OCI-LY1 (cell line): ENCODE data around the gene SEC14L1.
A peak's percentile ranks its signal among the peaks of the same experiment; 100 is the strongest.

Experiments used
- H2AFZ ChIP-seq: fragments of 200-600 bp; sonication (generic), shearing (Covaris generic); 2 replicates; pipeline ENCODE4 v1.6.0; 2014; ENCODE audit warnings: antibody characterized with exemption, mild to moderate bottlenecking, low read length
- H3F3A ChIP-seq: fragments of 200-600 bp; sonication (generic), shearing (Covaris generic); 2 replicates; pipeline ENCODE4 v1.6.0; 2014; ENCODE audit warnings: mild to moderate bottlenecking, antibody characterized with exemption, low read length, moderate library complexity; ENCODE audit not compliant: insufficient read depth
- H3K27ac ChIP-seq: fragments of 200-600 bp; sonication (generic); 2 replicates; pipeline ENCODE4 v1.5.1; 2014; ENCODE audit warnings: low read length, mixed run types, mild to moderate bottlenecking, low read depth; ENCODE audit not compliant: poor library complexity, severe bottlenecking
- H3K27me3 ChIP-seq: fragments of 200-600 bp; sonication (generic); 2 replicates; pipeline ENCODE4 v1.6.0; 2014; ENCODE audit warnings: antibody characterized with exemption, mild to moderate bottlenecking, low read length, moderate library complexity; ENCODE audit not compliant: insufficient read depth
- H3K36me3 ChIP-seq: fragments of 200-600 bp; sonication (generic); 2 replicates; pipeline ENCODE4 v1.6.1; 2014; ENCODE audit warnings: mild to moderate bottlenecking, antibody characterized with exemption, low read length, moderate library complexity, mixed read lengths; ENCODE audit not compliant: insufficient read depth
- H3K4me1 ChIP-seq: fragments of 200-600 bp; sonication (generic); 2 replicates; pipeline ENCODE4 v1.5.1; 2014; ENCODE audit warnings: mild to moderate bottlenecking, low read length, moderate library complexity; ENCODE audit not compliant: insufficient read depth, severe bottlenecking
- H3K4me2 ChIP-seq: fragments of 200-600 bp; sonication (generic), shearing (Covaris generic); 2 replicates; pipeline ENCODE4 v1.6.1; 2014; ENCODE audit warnings: low read length
- H3K4me3 ChIP-seq: fragments of 200-600 bp; sonication (generic); 2 replicates; pipeline ENCODE4 v1.5.1; 2014; ENCODE audit warnings: low read length, low read depth, mild to moderate bottlenecking, mixed read lengths; ENCODE audit not compliant: poor library complexity, severe bottlenecking
- H3K79me2 ChIP-seq: fragments of 200-600 bp; shearing (Covaris generic); 2 replicates; pipeline ENCODE4 v1.6.1; 2016; ENCODE audit warnings: mixed run types, low read length, mixed read lengths; ENCODE audit not compliant: insufficient read depth
- H3K9ac ChIP-seq: fragments of 200-600 bp; sonication (generic), shearing (Covaris generic); 2 replicates; pipeline ENCODE4 v1.6.1; 2014; ENCODE audit warnings: mild to moderate bottlenecking, low read length, mixed read lengths
- H3K9me2 ChIP-seq: fragments of 200-600 bp; sonication (generic), shearing (Covaris generic); 2 replicates; pipeline ENCODE4 v1.6.1; 2014; ENCODE audit warnings: low read depth, mild to moderate bottlenecking, low read length, mixed read lengths
- H3K9me3 ChIP-seq: fragments of 200-600 bp; shearing (Covaris generic); 2 replicates; pipeline ENCODE4 v1.6.1; 2014; ENCODE audit warnings: low read length, mixed read lengths
- H4K20me1 ChIP-seq: fragments of 200-600 bp; sonication (generic), shearing (Covaris generic); 2 replicates; pipeline ENCODE4 v1.6.0; 2016; ENCODE audit warnings: mild to moderate bottlenecking, low read length; ENCODE audit not compliant: insufficient read depth
- CTCF ChIP-seq: fragments of 200-600 bp; sonication (generic), shearing (Covaris generic); IDR thresholded peaks from 2 replicates; pipeline ENCODE4 v1.5.1; 2017; ENCODE audit warnings: mild to moderate bottlenecking, antibody characterized with exemption, low read length, moderate library complexity, mixed read lengths
- EZH2 ChIP-seq: fragments of 200-600 bp; sonication (generic), shearing (Covaris generic); IDR thresholded peaks from 2 replicates; pipeline ENCODE4 v1.8.0; 2017; ENCODE audit warnings: borderline replicate concordance, mixed run types, mild to moderate bottlenecking, antibody characterized with exemption, low read length, moderate library complexity, mixed read lengths

The SEC14L1 gene

DNA sequence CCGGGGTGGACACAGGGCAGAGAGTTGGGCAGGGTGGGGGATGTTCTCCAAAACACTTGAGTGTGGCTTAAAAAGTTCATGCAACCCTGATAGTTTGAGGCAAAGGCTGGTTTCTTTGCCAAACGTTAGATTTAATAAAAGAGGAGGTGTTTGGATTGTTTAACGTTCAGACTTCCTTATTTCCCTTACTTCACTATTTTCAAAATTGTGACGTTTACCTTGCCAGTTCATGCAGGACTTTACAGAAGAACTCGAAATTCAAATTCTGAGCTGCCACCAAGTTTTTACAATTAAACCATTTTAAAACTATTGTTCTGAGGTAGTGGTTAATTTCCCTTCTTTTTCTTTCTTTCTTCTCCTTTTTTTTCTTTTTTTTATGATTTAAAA lies 5.5 kb downstream of the SEC14L1 start:
- peaks cover 28% of the 10 kb centered on the region for H3K79me2 ChIP-seq
- H3K9me2 ChIP-seq: no peaks in the 10 kb centered on the region
- peak overlapping the region; percentile 95 for H3K27ac ChIP-seq
- H4K20me1 ChIP-seq: no peaks in the 10 kb centered on the region
- no peak overlapping the region for H2AFZ ChIP-seq
- no peaks in the 10 kb centered on the region for H3K27me3 ChIP-seq
- TF ChIP-seq EZH2 (no peak), CTCF (no peak)
- H3K4me1 ChIP-seq: peaks cover 94% of the 10 kb centered on the region
- H3K9ac ChIP-seq: peak overlapping the region; percentile 47
- H3K36me3 ChIP-seq: peaks cover 57% of the 10 kb centered on the region
- no peaks in the 10 kb centered on the region for H3K9me3 ChIP-seq
- H3K4me3 ChIP-seq: peak overlapping the region; percentile 45
- H3K4me2 ChIP-seq: peak overlapping the region; percentile 87
- H3F3A ChIP-seq: peaks cover 16% of the 10 kb centered on the region

DNA sequence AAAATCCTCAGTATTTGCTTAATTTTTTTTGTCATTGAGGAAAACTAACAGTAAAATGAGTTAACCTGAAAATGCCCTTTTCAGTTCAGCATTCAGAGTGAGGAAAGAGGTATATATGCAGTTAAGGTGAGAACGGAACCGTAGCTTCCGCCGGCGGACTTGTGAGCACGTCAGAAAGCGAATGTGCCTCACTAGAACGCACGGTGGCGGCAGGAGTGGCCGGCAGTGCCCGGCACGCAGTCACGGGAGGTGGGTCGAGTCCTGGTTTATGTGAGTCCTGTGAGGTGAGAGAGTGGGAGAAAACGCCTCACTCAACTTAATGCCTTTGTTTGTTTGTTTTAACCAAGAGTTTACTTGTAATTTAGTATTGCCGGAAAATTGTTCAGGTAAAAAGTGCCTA lies 6.1 kb downstream of the SEC14L1 start:
- Histone ChIP-seq H3K9me2 (no peaks in the 10 kb centered on the region), H3F3A (peaks cover 16% of the 10 kb centered on the region), H3K4me3 (peak overlapping the region; percentile 45), H3K27ac (peak overlapping the region; percentile 95), H4K20me1 (no peaks in the 10 kb centered on the region), H2AFZ (no peak overlapping the region), H3K9me3 (no peaks in the 10 kb centered on the region), H3K79me2 (peaks cover 28% of the 10 kb centered on the region), H3K27me3 (no peaks in the 10 kb centered on the region), H3K4me2 (peak overlapping the region; percentile 87), H3K4me1 (peaks cover 97% of the 10 kb centered on the region), H3K9ac (peak overlapping the region; percentile 47), H3K36me3 (peaks cover 63% of the 10 kb centered on the region)
- peak; percentile 57 for TF ChIP-seq CTCF
- TF ChIP-seq EZH2: no peak

GRCh38 chr17:77147357-77147801 lies 6.6 kb downstream of the SEC14L1 start:
- no peak for TF ChIP-seq CTCF
- no peak for TF ChIP-seq EZH2
- peaks cover 26% of the 10 kb centered on the region for H3K79me2 ChIP-seq
- peaks cover 97% of the 10 kb centered on the region for H3K4me1 ChIP-seq
- H3K36me3 ChIP-seq: peaks cover 65% of the 10 kb centered on the region
- H3K9me2 ChIP-seq: no peaks in the 10 kb centered on the region
- no peaks in the 10 kb centered on the region for H3K27me3 ChIP-seq
- peaks cover 16% of the 10 kb centered on the region for H3F3A ChIP-seq
- H3K9me3 ChIP-seq: no peaks in the 10 kb centered on the region
- no peaks in the 10 kb centered on the region for H4K20me1 ChIP-seq
- peak overlapping the region; percentile 87 for H3K4me2 ChIP-seq
- peak overlapping the region; percentile 47; the same call in 1 of the 2 replicates for H3K9ac ChIP-seq
- no peak overlapping the region for H2AFZ ChIP-seq
- H3K27ac ChIP-seq: peak overlapping the region; percentile 95
- peak overlapping the region; percentile 45 for H3K4me3 ChIP-seq
